HG02623 (cell line): Measurements from ENCODE around the gene GADD45G.

Source experiments
- ATAC-seq: cut with Tn5 transposase; IDR thresholded peaks from one replicate; pipeline ENCODE4 v1.9.1; 2021; ENCODE audit warnings: moderate library complexity; ENCODE audit not compliant: unreplicated experiment

GADD45G gene

GRCh38 chr9:89604729-89605464, at the start of gene GADD45G:
Gene GADD45G (plus strand): TSS chr9:89605012. CDS start chr9:89605122, 110 bp downstream.
- peak; percentile 47 for ATAC-seq

- no peak for ATAC-seq
Measured at GRCh38 chr9:89555036-89555415, 49.8 kb upstream of the GADD45G start.

- ATAC-seq = peak; percentile 67
Measured at GRCh38 chr9:89555451-89556375, 49.1 kb upstream of the GADD45G start.

GRCh38 chr9:89558196-89558899, 46.5 kb upstream of the GADD45G start:
- ATAC-seq = no peak

- no peak for ATAC-seq
Measured at GRCh38 chr9:89558948-89559347, 45.9 kb upstream of the GADD45G start.

- ATAC-seq = no peak
Measured at GRCh38 chr9:89562186-89562814, 42.5 kb upstream of the GADD45G start.

- no peak for ATAC-seq
Measured at GRCh38 chr9:89563571-89564345, 41.1 kb upstream of the GADD45G start.

- no peak for ATAC-seq
Measured at GRCh38 chr9:89564346-89564878, 40.4 kb upstream of the GADD45G start.

GRCh38 chr9:89567649-89568048, 37.2 kb upstream of the GADD45G start:
- no peak for ATAC-seq

- no peak for ATAC-seq
Measured at GRCh38 chr9:89574309-89574708, 30.5 kb upstream of the GADD45G start.

GRCh38 chr9:89576404-89576839, 28.4 kb upstream of the GADD45G start:
- no peak for ATAC-seq

GRCh38 chr9:89577363-89577762, 27.4 kb upstream of the GADD45G start:
- no peak for ATAC-seq

GRCh38 chr9:89579741-89580385, 24.9 kb upstream of the GADD45G start:
- ATAC-seq = no peak

- no peak for ATAC-seq
Measured at GRCh38 chr9:89586311-89586710, 18.5 kb upstream of the GADD45G start.

- ATAC-seq = no peak
Measured at GRCh38 chr9:89588271-89588879, 16.4 kb upstream of the GADD45G start.

- ATAC-seq = no peak
Measured at GRCh38 chr9:89590415-89590814, 14.4 kb upstream of the GADD45G start.

- ATAC-seq = no peak
Measured at GRCh38 chr9:89591274-89592212, 13.3 kb upstream of the GADD45G start.
